ENCODE data around the gene ENPP6. TPM values are rescaled to one million over a fixed set of nuclear protein-coding genes. Genes with fewer than 3 reads are reported as not detected.
"Not testable (repeated sequence)": the region's sequence is repeated elsewhere in the genome, so short reads cannot be mapped to it uniquely, and the experiment has no call there.

The ENPP6 gene
- total RNA-seq, 1 donor from 2014 or later, result 4.8 TPM

GRCh38 chr4:184238072-184238745 lies 20.5 kb upstream of the ENPP6 start:
- intact Hi-C loops (cut with micrococcal nuclease), result loop anchor here (2.0 to 10.0 kb wide), 3 partner anchors 589 to 967 kb away; partner anchors contain the start of genes ACSL1, CFAP97, ING2 and SNX25

- intact Hi-C loops (cut with micrococcal nuclease), result loop anchor here (1.0 to 10.0 kb wide), 12 partner anchors 8 to 1234 kb away; partner anchors contain the start of genes ACSL1, CCDC110, CENPU and CFAP97
Observed at GRCh38 chr4:184237612-184238011, 19.9 kb upstream of the ENPP6 start.

GRCh38 chr4:184235526-184235925 lies 17.9 kb upstream of the ENPP6 start:
- intact Hi-C loops (cut with micrococcal nuclease), result loop anchor here (5.0 to 10.0 kb wide), 2 partner anchors 592 to 969 kb away; partner anchors contain the start of genes ACSL1, CFAP97 and SNX25

GRCh38 chr4:184234155-184234554 lies 16.5 kb upstream of the ENPP6 start:
- intact Hi-C loops (cut with micrococcal nuclease), result loop anchor here (5.0 to 10.0 kb wide), 4 partner anchors 512 to 1958 kb away; partner anchors contain the start of genes CFAP97, CYP4V2, DCTD and SNX25

- intact Hi-C loops (cut with micrococcal nuclease), result loop anchor here (5.0 to 10.0 kb wide), 4 partner anchors 511 to 1959 kb away; partner anchors contain the start of genes CFAP97, CYP4V2, DCTD and SNX25
Observed at GRCh38 chr4:184232975-184233374, 15.3 kb upstream of the ENPP6 start.

GRCh38 chr4:184232202-184232601 lies 14.5 kb upstream of the ENPP6 start:
- intact Hi-C loops (cut with micrococcal nuclease), result loop anchor here (5.0 to 10.0 kb wide), 4 partner anchors 510 to 1960 kb away; partner anchors contain the start of genes CFAP97, CYP4V2, DCTD and SNX25

GRCh38 chr4:184231573-184231972 lies 13.9 kb upstream of the ENPP6 start:
- intact Hi-C loops (cut with micrococcal nuclease), result loop anchor here (2.0 to 10.0 kb wide), 5 partner anchors 509 to 1961 kb away; partner anchors contain the start of genes CDKN2AIP, CFAP97, CYP4V2 and DCTD

GRCh38 chr4:184228056-184228705 lies 10.5 kb upstream of the ENPP6 start:
- intact Hi-C loops (cut with micrococcal nuclease), result no loop called here

GRCh38 chr4:184216515-184216914 lies 1.2 kb downstream of the ENPP6 start:
- intact Hi-C loops (cut with micrococcal nuclease), result no loop called here

- intact Hi-C loops (cut with micrococcal nuclease), result no loop called here
Observed at GRCh38 chr4:184215709-184216328, 1.9 kb downstream of the ENPP6 start.

- intact Hi-C loops (cut with micrococcal nuclease), result no loop called here
Observed at GRCh38 chr4:184214931-184215330, 2.7 kb downstream of the ENPP6 start.

- intact Hi-C loops (cut with micrococcal nuclease), result not testable (repeated sequence)
Observed at GRCh38 chr4:184207734-184208607, 9.7 kb downstream of the ENPP6 start.

GRCh38 chr4:184205243-184205642 lies 12.4 kb downstream of the ENPP6 start:
- intact Hi-C loops (cut with micrococcal nuclease), result no loop called here

GRCh38 chr4:184203300-184203699 lies 14.4 kb downstream of the ENPP6 start:
- intact Hi-C loops (cut with micrococcal nuclease), result no loop called here

- intact Hi-C loops (cut with micrococcal nuclease), result no loop called here
Observed at GRCh38 chr4:184201179-184201578, 16.5 kb downstream of the ENPP6 start.

- intact Hi-C loops (cut with micrococcal nuclease), result no loop called here
Observed at GRCh38 chr4:184200296-184200695, 17.4 kb downstream of the ENPP6 start.

- intact Hi-C loops (cut with micrococcal nuclease), result no loop called here
Observed at GRCh38 chr4:184199780-184200179, 17.9 kb downstream of the ENPP6 start.

- intact Hi-C loops (cut with micrococcal nuclease), result no loop called here
Observed at GRCh38 chr4:184198190-184198589, 19.5 kb downstream of the ENPP6 start.

GRCh38 chr4:184197536-184198082 lies 20.1 kb downstream of the ENPP6 start:
- intact Hi-C loops (cut with micrococcal nuclease), result no loop called here

GRCh38 chr4:184196730-184197385 lies 20.8 kb downstream of the ENPP6 start:
- intact Hi-C loops (cut with micrococcal nuclease), result no loop called here
